SHP77 treated with DMSO at 0.1 percent for 48 hours (cell line): ENCODE data around the gene SRP68.

Source experiments
- DNase-seq: peaks from one replicate; lab custom pipeline; 2025; lab: John Stamatoyannopoulos, UW

SRP68 gene

GRCh38 chr17:75996665-75997590 lies 75.4 kb downstream of the SRP68 start:
- DNase-seq: no peak

GRCh38 chr17:75995385-75995925 lies 76.9 kb downstream of the SRP68 start:
- DNase-seq: no peak

DNA sequence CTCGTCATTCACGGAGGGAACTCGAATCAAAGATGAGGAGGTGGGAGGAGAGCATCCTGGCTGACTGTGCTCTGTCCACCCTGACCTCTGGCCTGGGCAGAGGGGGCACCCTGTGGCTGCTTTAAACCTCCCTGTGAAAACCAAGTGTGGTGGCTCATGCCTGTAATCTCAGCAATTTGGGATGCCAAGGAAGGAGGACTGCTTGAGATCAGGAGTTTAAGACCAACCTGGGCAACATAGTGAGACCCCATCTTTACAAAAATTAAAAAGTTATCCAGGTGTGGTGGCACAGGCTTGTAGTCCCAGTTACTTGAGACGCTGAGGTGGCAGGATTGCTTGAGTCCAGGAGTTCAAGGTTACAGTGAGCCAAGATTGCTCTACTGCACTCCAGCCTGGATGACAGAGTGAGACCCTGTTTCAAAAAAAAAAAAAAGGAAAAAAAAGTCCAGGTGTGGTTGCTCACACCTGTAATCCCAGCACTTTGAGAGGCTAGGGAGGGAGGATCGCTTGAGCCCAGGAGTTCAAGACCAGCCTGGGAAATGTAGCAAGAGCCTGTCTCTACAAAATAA lies 77.4 kb downstream of the SRP68 start:
- no peak for DNase-seq

- DNase-seq: no peak
Measured at GRCh38 chr17:75991396-75991795, 80.9 kb downstream of the SRP68 start.
